Loucy (cell line): ENCODE measurements around the gene TNS3.

Experiments used
- EZH2phosphoT487 ChIP-seq: fragments of 200-600 bp; IDR thresholded peaks from 2 replicates; pipeline ENCODE4 v1.6.1; 2018; ENCODE audit warnings: antibody characterized with exemption, mild to moderate bottlenecking, moderate library complexity, borderline replicate concordance
- TF ChIP-seq, protein P1 (sequence below): fragments of 200-600 bp; sonication (generic); conservative IDR thresholded peaks from 2 replicates; pipeline ENCODE4 v1.5.1; 2014; ENCODE audit warnings: mild to moderate bottlenecking, antibody characterized with exemption, low read length

- TF ChIP-seq, protein P1, sequence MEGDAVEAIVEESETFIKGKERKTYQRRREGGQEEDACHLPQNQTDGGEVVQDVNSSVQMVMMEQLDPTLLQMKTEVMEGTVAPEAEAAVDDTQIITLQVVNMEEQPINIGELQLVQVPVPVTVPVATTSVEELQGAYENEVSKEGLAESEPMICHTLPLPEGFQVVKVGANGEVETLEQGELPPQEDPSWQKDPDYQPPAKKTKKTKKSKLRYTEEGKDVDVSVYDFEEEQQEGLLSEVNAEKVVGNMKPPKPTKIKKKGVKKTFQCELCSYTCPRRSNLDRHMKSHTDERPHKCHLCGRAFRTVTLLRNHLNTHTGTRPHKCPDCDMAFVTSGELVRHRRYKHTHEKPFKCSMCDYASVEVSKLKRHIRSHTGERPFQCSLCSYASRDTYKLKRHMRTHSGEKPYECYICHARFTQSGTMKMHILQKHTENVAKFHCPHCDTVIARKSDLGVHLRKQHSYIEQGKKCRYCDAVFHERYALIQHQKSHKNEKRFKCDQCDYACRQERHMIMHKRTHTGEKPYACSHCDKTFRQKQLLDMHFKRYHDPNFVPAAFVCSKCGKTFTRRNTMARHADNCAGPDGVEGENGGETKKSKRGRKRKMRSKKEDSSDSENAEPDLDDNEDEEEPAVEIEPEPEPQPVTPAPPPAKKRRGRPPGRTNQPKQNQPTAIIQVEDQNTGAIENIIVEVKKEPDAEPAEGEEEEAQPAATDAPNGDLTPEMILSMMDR = no peak
- TF ChIP-seq EZH2phosphoT487 = no peak
Measured at GRCh38 chr7:47303695-47304453, 278.0 kb downstream of the TNS3 start.
